Activated naive CD4-positive, alpha-beta T cell treated with anti-CD3 and anti-CD28 coated beads, Interleukin-2, amount 50 U/mL, for 24 hours (primary cell): Measurements from ENCODE around the gene UBE2H.
"Not testable (repeated sequence)": the region's sequence is repeated elsewhere in the genome, so short reads cannot be mapped to it uniquely, and the experiment has no call there.

Source experiments
- H3K27ac Mint-ChIP-seq: one replicate; pipeline ENCODE4 v1.8.0; 2021; ENCODE audit warnings: mild to moderate bottlenecking, mixed read lengths
- H3K27me3 Mint-ChIP-seq: one replicate; pipeline ENCODE4 v1.8.0; 2021; ENCODE audit warnings: mixed read lengths
- H3K36me3 Mint-ChIP-seq: one replicate; pipeline ENCODE4 v1.8.0; 2021; ENCODE audit warnings: mixed read lengths
- H3K4me1 Mint-ChIP-seq: one replicate; pipeline ENCODE4 v1.8.0; 2021; ENCODE audit warnings: mixed read lengths
- H3K4me3 Mint-ChIP-seq: one replicate; pipeline ENCODE4 v1.8.0; 2021; ENCODE audit warnings: mild to moderate bottlenecking, mixed read lengths
- H3K9me3 Mint-ChIP-seq: one replicate; pipeline ENCODE4 v1.8.0; 2021; ENCODE audit warnings: mixed read lengths

UBE2H gene

GRCh38 chr7:129952653-129953560, at the start of gene UBE2H:
TSS of gene UBE2H (minus strand) at chr7:129952960. CDS start at chr7:129952555, 405 bp downstream.
- no peaks in the 10 kb centered on the region for H3K36me3 Mint-ChIP-seq
- peak within 1 kb of the TSS; percentile 100 for H3K27ac Mint-ChIP-seq
- H3K4me3 Mint-ChIP-seq, result peak within 1 kb of the TSS; percentile 99
- H3K9me3 Mint-ChIP-seq, result no peaks in the 10 kb centered on the region
- H3K4me1 Mint-ChIP-seq, result peaks cover 14% of the 10 kb centered on the region
- no peaks in the 10 kb centered on the region for H3K27me3 Mint-ChIP-seq

- H3K36me3 Mint-ChIP-seq, result no peaks in the 10 kb centered on the region
- H3K9me3 Mint-ChIP-seq, result no peaks in the 10 kb centered on the region
- H3K4me3 Mint-ChIP-seq, result no peak overlapping the region
- H3K27ac Mint-ChIP-seq, result no peak overlapping the region
- no peaks in the 10 kb centered on the region for H3K27me3 Mint-ChIP-seq
- H3K4me1 Mint-ChIP-seq, result no peaks in the 10 kb centered on the region
Measured at GRCh38 chr7:129998446-129998845, 45.7 kb upstream of the UBE2H start.

GRCh38 chr7:129997285-129997684, 44.5 kb upstream of the UBE2H start:
- Mint-ChIP-seq H3K9me3 (no peaks in the 10 kb centered on the region), H3K27ac (no peak overlapping the region), H3K4me1 (no peaks in the 10 kb centered on the region), H3K36me3 (no peaks in the 10 kb centered on the region), H3K27me3 (no peaks in the 10 kb centered on the region), H3K4me3 (no peak overlapping the region)

- Mint-ChIP-seq H3K4me3 (no peak overlapping the region), H3K36me3 (no peaks in the 10 kb centered on the region), H3K4me1 (peaks cover 5% of the 10 kb centered on the region), H3K27me3 (no peaks in the 10 kb centered on the region), H3K9me3 (no peaks in the 10 kb centered on the region), H3K27ac (no peak overlapping the region)
Measured at GRCh38 chr7:129993275-129993674, 40.5 kb upstream of the UBE2H start.

- no peaks in the 10 kb centered on the region for H3K9me3 Mint-ChIP-seq
- no peaks in the 10 kb centered on the region for H3K36me3 Mint-ChIP-seq
- H3K27ac Mint-ChIP-seq, result no peak overlapping the region
- peaks cover 5% of the 10 kb centered on the region for H3K4me1 Mint-ChIP-seq
- no peak overlapping the region for H3K4me3 Mint-ChIP-seq
- no peaks in the 10 kb centered on the region for H3K27me3 Mint-ChIP-seq
Measured at GRCh38 chr7:129990403-129991192, 37.8 kb upstream of the UBE2H start.

- H3K4me3 Mint-ChIP-seq, result no peak overlapping the region
- peaks cover 5% of the 10 kb centered on the region for H3K4me1 Mint-ChIP-seq
- no peak overlapping the region for H3K27ac Mint-ChIP-seq
- H3K9me3 Mint-ChIP-seq, result no peaks in the 10 kb centered on the region
- no peaks in the 10 kb centered on the region for H3K36me3 Mint-ChIP-seq
- no peaks in the 10 kb centered on the region for H3K27me3 Mint-ChIP-seq
Measured at GRCh38 chr7:129989466-129989865, 36.7 kb upstream of the UBE2H start.

GRCh38 chr7:129986600-129986999, 33.8 kb upstream of the UBE2H start:
- Mint-ChIP-seq H3K36me3 (no peaks in the 10 kb centered on the region), H3K27me3 (no peaks in the 10 kb centered on the region), H3K4me1 (peaks cover 5% of the 10 kb centered on the region), H3K9me3 (no peaks in the 10 kb centered on the region), H3K27ac (no peak overlapping the region), H3K4me3 (no peak overlapping the region)

- no peaks in the 10 kb centered on the region for H3K27me3 Mint-ChIP-seq
- no peak overlapping the region for H3K27ac Mint-ChIP-seq
- H3K36me3 Mint-ChIP-seq, result no peaks in the 10 kb centered on the region
Measured at GRCh38 chr7:129980667-129981066, 27.9 kb upstream of the UBE2H start.

GRCh38 chr7:129975309-129975708, 22.5 kb upstream of the UBE2H start:
- H3K9me3 Mint-ChIP-seq, result no peaks in the 10 kb centered on the region
- H3K27ac Mint-ChIP-seq, result no peak overlapping the region
- H3K27me3 Mint-ChIP-seq, result no peaks in the 10 kb centered on the region
- H3K36me3 Mint-ChIP-seq, result no peaks in the 10 kb centered on the region
- no peaks in the 10 kb centered on the region for H3K4me1 Mint-ChIP-seq
- H3K4me3 Mint-ChIP-seq, result no peak overlapping the region

More at GRCh38 chr7:129980667-129981066, 27.9 kb upstream of the UBE2H start:
- H3K4me1 Mint-ChIP-seq, result no peaks in the 10 kb centered on the region
- no peaks in the 10 kb centered on the region for H3K9me3 Mint-ChIP-seq
- H3K4me3 Mint-ChIP-seq, result no peak overlapping the region

- Mint-ChIP-seq H3K27me3 (no peaks in the 10 kb centered on the region), H3K9me3 (no peaks in the 10 kb centered on the region), H3K4me1 (no peaks in the 10 kb centered on the region), H3K4me3 (no peak overlapping the region), H3K27ac (no peak overlapping the region), H3K36me3 (no peaks in the 10 kb centered on the region)
Measured at GRCh38 chr7:129970816-129971215, 18.1 kb upstream of the UBE2H start.

- Mint-ChIP-seq H3K4me1 (no peaks in the 10 kb centered on the region), H3K27me3 (no peaks in the 10 kb centered on the region), H3K4me3 (no peak overlapping the region), H3K9me3 (no peaks in the 10 kb centered on the region), H3K27ac (no peak overlapping the region), H3K36me3 (no peaks in the 10 kb centered on the region)
Measured at GRCh38 chr7:129969881-129970446, 17.2 kb upstream of the UBE2H start.

GRCh38 chr7:129968592-129969383, 16.0 kb upstream of the UBE2H start:
- H3K4me1 Mint-ChIP-seq, result no peaks in the 10 kb centered on the region
- no peak overlapping the region for H3K27ac Mint-ChIP-seq
- no peaks in the 10 kb centered on the region for H3K27me3 Mint-ChIP-seq
- H3K36me3 Mint-ChIP-seq, result no peaks in the 10 kb centered on the region
- no peaks in the 10 kb centered on the region for H3K9me3 Mint-ChIP-seq
- H3K4me3 Mint-ChIP-seq, result no peak overlapping the region

GRCh38 chr7:129960204-129960475, 7.4 kb upstream of the UBE2H start:
- not testable (repeated sequence) for H3K4me1 Mint-ChIP-seq, H3K27ac Mint-ChIP-seq, H3K4me3 Mint-ChIP-seq, H3K9me3 Mint-ChIP-seq, H3K36me3 Mint-ChIP-seq, H3K27me3 Mint-ChIP-seq

GRCh38 chr7:129959471-129960203, 6.9 kb upstream of the UBE2H start:
- Mint-ChIP-seq H3K27ac (no peak overlapping the region), H3K9me3 (no peaks in the 10 kb centered on the region), H3K4me3 (no peak overlapping the region), H3K4me1 (no peaks in the 10 kb centered on the region), H3K36me3 (no peaks in the 10 kb centered on the region), H3K27me3 (no peaks in the 10 kb centered on the region)
